Caco-2 (cell line): Measurements from ENCODE around the gene CCT6A. TPM values are rescaled to one million over a fixed set of nuclear protein-coding genes. Genes with fewer than 3 reads are reported as not detected.
"Not testable (repeated sequence)": the region's sequence is repeated elsewhere in the genome, so short reads cannot be mapped to it uniquely, and the experiment has no call there.

Experiments used
- BruUV-seq: library from RNA; stranded (reverse); fragments of 400-500 nt; replicated peaks from 2 replicates; lab custom pipeline; 2021; lab: Mats Ljungman, UMichigan
- CTCF ChIA-PET: fragments of 300-600 bp; sonication (Branson Sonifier 250); formaldehyde crosslinking; loops from one replicate; lab custom pipeline; 2022; ENCODE audit warnings: antibody characterized with exemption; lab: Charles Lee
- POLR2A ChIA-PET: fragments of 300-600 bp; sonication (Branson Sonifier 250); formaldehyde crosslinking; loops from one replicate; lab custom pipeline; 2022; ENCODE audit warnings: antibody characterized with exemption; lab: Charles Lee
- DNase-seq, 2 experiments: peaks; one replicate each; pipeline versions ENCODE4 v3.0.0 to v3.0.0-alpha.2; 2020 to 2022
- H3K27me3 ChIP-seq: replicated peaks from 2 replicates; pipeline ENCODE4 v1.6.0; 2011; ENCODE audit warnings: low read length; ENCODE audit not compliant: control insufficient read depth, insufficient read depth
- H3K36me3 ChIP-seq: 2 replicates; pipeline ENCODE4 v1.5.1; 2011; ENCODE audit warnings: low read length; ENCODE audit not compliant: control insufficient read depth, insufficient read depth
- H3K4me1 ChIP-seq: fragments of 250-450 bp; sonication (Bioruptor Pico); 2 replicates; pipeline ENCODE4 v1.5.1; 2020; ENCODE audit warnings: mild to moderate bottlenecking
- H3K4me3 ChIP-seq: 2 replicates; pipeline ENCODE4 v1.5.1; 2011; ENCODE audit warnings: low read depth, mild to moderate bottlenecking, control low read depth, low read length
- H3K9me3 ChIP-seq: fragments of 250-450 bp; sonication (Bioruptor Pico); 2 replicates; pipeline ENCODE4 v1.5.1; 2020; ENCODE audit warnings: mild to moderate bottlenecking, moderate library complexity
- H3K27ac Mint-ChIP-seq: one replicate; pipeline ENCODE4 v1.8.0; 2022; ENCODE audit warnings: mixed read lengths; ENCODE audit not compliant: unreplicated experiment
- H3K27me3 Mint-ChIP-seq: one replicate; pipeline ENCODE4 v1.8.0; 2022; ENCODE audit warnings: mixed read lengths; ENCODE audit not compliant: insufficient read depth, unreplicated experiment
- H3K36me3 Mint-ChIP-seq: one replicate; pipeline ENCODE4 v1.8.0; 2022; ENCODE audit warnings: mild to moderate bottlenecking, mixed read lengths; ENCODE audit not compliant: insufficient read depth, unreplicated experiment
- H3K4me1 Mint-ChIP-seq: one replicate; pipeline ENCODE4 v1.8.0; 2022; ENCODE audit warnings: low read depth, mixed read lengths; ENCODE audit not compliant: unreplicated experiment
- H3K4me3 Mint-ChIP-seq: one replicate; pipeline ENCODE4 v1.8.0; 2022; ENCODE audit warnings: mild to moderate bottlenecking, moderate library complexity, mixed read lengths; ENCODE audit not compliant: unreplicated experiment
- H3K9me3 Mint-ChIP-seq: one replicate; pipeline ENCODE4 v1.8.0; 2022; ENCODE audit warnings: mixed read lengths; ENCODE audit not compliant: unreplicated experiment
- intact Hi-C: fragments of 100-400 bp; cut with micrococcal nuclease; formaldehyde crosslinking; loops from one replicate; pipeline ENCODE4 v1.10.0; 2022; ENCODE audit not compliant: unreplicated experiment
- total RNA-seq: library from RNA; stranded (reverse); gene quantifications from 2 replicates; pipeline ENCODE4 v1.2.3, GENCODE V29; 2022
- TF ChIP-seq, protein P1 (sequence below), 2 experiments: fragments of 200-600 bp in 1 of 2; IDR thresholded peaks; 1 replicate in 1 of 2; 2 replicates in 1 of 2; pipeline versions ENCODE4 v1.5.1 to v1.8.0; 2011 to 2022; ENCODE audit warnings: antibody characterized with exemption in 1 of 2, control low read depth in 1 of 2, inconsistent platforms in 1 of 2, low read depth in 1 of 2, low read length in 1 of 2, mild to moderate bottlenecking in 1 of 2, moderate library complexity in 1 of 2; ENCODE audit not compliant: insufficient read depth in 1 of 2, severe bottlenecking in 1 of 2, unreplicated experiment in 1 of 2

Gene CCT6A
- total RNA-seq, 1 experiment from 2014 or later: 242 TPM

DNA sequence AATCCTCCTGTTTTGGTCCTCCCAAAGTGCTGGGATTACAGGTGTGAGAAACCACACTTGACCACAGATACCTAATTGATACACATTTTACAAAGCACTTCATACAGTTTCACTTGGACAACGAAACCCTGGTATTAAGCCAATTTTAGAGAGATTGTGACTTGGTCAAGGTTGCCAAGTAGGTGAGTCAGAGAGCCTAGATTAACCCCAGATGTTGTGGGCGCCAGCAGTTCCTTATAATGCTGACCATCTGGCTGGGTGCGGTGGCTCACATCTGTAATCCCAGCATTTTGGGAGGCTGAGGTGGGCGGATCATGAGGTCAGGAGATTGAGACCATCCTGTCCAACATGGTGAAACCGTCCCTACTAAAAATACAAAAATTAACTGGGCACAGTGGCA, 46.1 kb downstream of the CCT6A start:
- Histone ChIP-seq H3K4me1 (no peaks in the 10 kb centered on the region), H3K9me3 (no peaks in the 10 kb centered on the region), H3K36me3 (peaks cover 2% of the 10 kb centered on the region; the same call in 1 of the 2 replicates), H3K27me3 (no peaks in the 10 kb centered on the region), H3K4me3 (no peak overlapping the region)
- Mint-ChIP-seq H3K9me3 (no peaks in the 10 kb centered on the region), H3K36me3 (peaks cover 48% of the 10 kb centered on the region), H3K27me3 (no peaks in the 10 kb centered on the region), H3K4me1 (no peaks in the 10 kb centered on the region), H3K4me3 (no peak overlapping the region), H3K27ac (no peak overlapping the region)
- intact Hi-C loops: no loop called here
- TF ChIP-seq, protein P1, sequence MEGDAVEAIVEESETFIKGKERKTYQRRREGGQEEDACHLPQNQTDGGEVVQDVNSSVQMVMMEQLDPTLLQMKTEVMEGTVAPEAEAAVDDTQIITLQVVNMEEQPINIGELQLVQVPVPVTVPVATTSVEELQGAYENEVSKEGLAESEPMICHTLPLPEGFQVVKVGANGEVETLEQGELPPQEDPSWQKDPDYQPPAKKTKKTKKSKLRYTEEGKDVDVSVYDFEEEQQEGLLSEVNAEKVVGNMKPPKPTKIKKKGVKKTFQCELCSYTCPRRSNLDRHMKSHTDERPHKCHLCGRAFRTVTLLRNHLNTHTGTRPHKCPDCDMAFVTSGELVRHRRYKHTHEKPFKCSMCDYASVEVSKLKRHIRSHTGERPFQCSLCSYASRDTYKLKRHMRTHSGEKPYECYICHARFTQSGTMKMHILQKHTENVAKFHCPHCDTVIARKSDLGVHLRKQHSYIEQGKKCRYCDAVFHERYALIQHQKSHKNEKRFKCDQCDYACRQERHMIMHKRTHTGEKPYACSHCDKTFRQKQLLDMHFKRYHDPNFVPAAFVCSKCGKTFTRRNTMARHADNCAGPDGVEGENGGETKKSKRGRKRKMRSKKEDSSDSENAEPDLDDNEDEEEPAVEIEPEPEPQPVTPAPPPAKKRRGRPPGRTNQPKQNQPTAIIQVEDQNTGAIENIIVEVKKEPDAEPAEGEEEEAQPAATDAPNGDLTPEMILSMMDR (IDR thresholded peaks at IDR 0.05; ENCODE audit: insufficient read depth in 1 of 2, low read depth in 1 of 2, low read length in 1 of 2, severe bottlenecking in 1 of 2, unreplicated experiment in 1 of 2): no peak
- POLR2A ChIA-PET: no interaction called here
- BruUV-seq: no TSS peak
- DNase-seq: no peak
- CTCF ChIA-PET: no interaction called here

DNA sequence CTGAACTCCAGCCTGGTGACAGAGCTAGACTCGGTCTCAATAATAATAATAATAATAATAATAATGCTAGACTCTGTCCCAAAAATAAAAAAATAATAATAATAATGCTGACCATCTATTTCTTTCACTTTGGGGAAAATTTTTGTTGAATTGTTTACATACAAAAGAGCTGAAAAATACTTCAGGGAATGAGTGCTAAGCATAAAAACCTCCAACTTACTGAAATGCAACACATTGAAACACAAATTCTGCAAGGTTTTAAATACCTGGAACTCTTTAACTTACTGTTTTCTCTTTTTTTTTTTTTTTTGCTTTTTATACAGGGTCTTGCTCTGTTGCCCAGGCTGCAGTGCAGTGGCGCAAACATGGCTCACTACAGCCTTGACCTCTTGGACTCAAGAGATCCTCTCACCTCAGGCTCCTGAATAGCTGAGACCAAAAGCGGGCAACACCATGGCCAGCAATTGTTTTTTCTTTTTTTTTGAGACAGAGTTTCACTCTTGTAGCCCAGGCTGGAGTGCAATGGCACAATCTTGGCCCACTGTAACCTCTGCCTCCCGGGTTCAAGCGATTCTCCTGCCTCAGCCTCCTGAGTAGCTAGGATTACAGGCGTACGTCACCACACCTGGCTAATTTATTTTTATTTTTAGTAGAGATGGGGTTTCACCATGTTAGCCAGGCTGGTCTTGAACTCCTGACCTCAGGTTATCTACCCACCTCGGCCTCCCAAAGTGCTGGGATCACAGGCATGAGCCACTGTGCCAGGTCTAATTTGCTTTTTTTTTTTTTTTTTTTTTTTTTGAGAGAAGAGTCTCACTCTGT, 46.8 kb downstream of the CCT6A start:
- H3K4me3 ChIP-seq, H3K9me3 Mint-ChIP-seq, H3K9me3 ChIP-seq, H3K27ac Mint-ChIP-seq, H3K36me3 ChIP-seq, CTCF ChIA-PET, H3K27me3 ChIP-seq, BruUV-seq, H3K27me3 Mint-ChIP-seq, H3K4me3 Mint-ChIP-seq, DNase-seq, POLR2A ChIA-PET, H3K4me1 Mint-ChIP-seq, H3K4me1 ChIP-seq, intact Hi-C loops: not testable (repeated sequence)
- H3K36me3 Mint-ChIP-seq: peaks cover 47% of the 10 kb centered on the region

DNA sequence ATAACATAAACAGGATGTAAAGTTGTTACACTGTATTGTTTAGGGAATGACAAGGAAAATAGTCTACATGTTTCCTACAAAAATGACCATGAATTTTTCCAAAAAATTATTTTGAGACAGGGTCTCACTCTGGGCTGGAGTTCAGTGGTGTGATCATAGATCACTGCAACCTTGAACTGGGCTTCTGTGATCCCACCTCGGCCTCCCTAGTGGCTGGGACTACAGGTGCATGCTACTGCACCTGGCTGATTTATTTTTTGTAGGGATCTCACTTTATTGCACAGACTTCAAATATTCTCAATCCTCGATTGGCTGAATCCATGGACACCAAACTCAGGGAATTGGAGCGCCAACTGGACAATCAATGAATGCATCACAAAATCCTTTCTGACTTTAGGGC, 48.1 kb downstream of the CCT6A start:
- Histone ChIP-seq H3K36me3 (peaks cover 5% of the 10 kb centered on the region), H3K27me3 (no peaks in the 10 kb centered on the region), H3K9me3 (no peaks in the 10 kb centered on the region), H3K4me3 (no peak overlapping the region), H3K4me1 (no peaks in the 10 kb centered on the region)
- no peak for DNase-seq
- Mint-ChIP-seq H3K36me3 (peaks cover 58% of the 10 kb centered on the region), H3K27me3 (no peaks in the 10 kb centered on the region), H3K4me1 (no peaks in the 10 kb centered on the region), H3K27ac (no peak overlapping the region), H3K9me3 (no peaks in the 10 kb centered on the region), H3K4me3 (no peak overlapping the region)
- TF ChIP-seq, protein P1 (IDR thresholded peaks at IDR 0.05; ENCODE audit: insufficient read depth in 1 of 2, low read depth in 1 of 2, low read length in 1 of 2, severe bottlenecking in 1 of 2, unreplicated experiment in 1 of 2): no peak
- ChIA-PET CTCF (no interaction called here), POLR2A (no interaction called here)
- no TSS peak for BruUV-seq
- intact Hi-C loops: no loop called here

DNA sequence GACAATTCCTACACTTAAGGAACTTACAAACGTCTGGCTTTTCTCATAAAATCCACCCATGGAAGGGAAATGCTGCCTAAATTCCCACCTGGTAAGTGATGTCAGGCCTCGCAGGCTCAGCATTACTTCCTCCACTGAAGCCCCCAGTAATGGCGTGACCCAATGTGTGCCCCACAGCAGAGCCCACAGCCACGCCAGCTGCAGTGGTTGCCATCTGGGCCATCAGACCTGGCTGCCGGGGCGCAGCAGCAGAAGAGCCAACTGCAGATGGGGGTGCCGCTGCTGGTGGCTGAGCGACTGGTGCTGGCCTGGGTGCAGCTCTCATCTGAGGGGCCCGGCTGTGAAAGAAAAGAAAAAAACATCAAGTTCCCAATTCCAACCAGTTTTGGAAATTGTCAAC, 52.6 kb downstream of the CCT6A start:
- H3K4me1 Mint-ChIP-seq, CTCF ChIA-PET, H3K4me3 Mint-ChIP-seq, H3K9me3 ChIP-seq, DNase-seq, intact Hi-C loops, BruUV-seq, H3K4me1 ChIP-seq, H3K9me3 Mint-ChIP-seq, H3K36me3 ChIP-seq, H3K27me3 Mint-ChIP-seq, POLR2A ChIA-PET, H3K4me3 ChIP-seq, H3K27ac Mint-ChIP-seq, H3K27me3 ChIP-seq: not testable (repeated sequence)
- peaks cover 72% of the 10 kb centered on the region for H3K36me3 Mint-ChIP-seq
